NCI-H345 (cell line): ENCODE data around the gene C12orf42.
"Not testable (repeated sequence)": the region's sequence is repeated elsewhere in the genome, so short reads cannot be mapped to it uniquely, and the experiment has no call there.

ENCODE experiments used
- DNase-seq: peaks from one replicate; lab custom pipeline; 2025; lab: John Stamatoyannopoulos, UW

C12orf42 gene

DNA sequence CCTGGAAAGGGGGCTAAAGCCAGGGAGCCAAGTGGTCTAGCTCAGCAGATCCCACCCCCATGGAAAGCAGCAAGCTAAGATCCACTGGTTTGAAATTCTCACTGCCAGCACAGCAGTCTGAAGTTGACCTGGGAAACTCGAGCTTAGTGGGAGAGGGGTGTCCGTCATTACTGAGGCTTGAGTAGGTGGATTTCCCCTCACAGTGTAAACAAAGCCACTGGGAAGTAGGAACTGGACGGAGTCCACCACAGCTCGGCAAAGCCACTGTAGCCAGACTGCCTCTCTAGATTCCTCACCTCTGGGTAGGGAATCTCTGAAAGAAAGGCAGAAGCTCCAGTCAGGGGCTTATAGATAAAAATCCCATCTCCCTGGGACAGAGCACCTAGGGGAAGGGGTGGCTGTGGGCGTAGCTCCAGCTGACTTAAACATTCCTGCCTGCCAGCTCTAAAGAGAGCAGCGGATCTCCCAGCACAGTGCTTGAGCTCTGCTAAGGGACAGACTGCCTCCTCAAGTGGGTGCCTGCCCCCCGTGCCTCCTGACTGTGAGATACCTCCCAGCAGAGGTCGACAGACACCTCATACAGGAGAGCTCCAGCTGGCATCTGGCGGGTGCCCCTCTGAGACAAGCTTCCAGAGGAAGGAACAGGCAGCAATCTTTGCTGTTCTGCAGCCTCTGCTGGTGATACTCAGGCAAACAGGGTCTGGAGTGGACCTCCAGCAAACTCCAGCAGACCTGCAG is 70.8 kb downstream of the C12orf42 start:
- DNase-seq, result not testable (repeated sequence)

DNA sequence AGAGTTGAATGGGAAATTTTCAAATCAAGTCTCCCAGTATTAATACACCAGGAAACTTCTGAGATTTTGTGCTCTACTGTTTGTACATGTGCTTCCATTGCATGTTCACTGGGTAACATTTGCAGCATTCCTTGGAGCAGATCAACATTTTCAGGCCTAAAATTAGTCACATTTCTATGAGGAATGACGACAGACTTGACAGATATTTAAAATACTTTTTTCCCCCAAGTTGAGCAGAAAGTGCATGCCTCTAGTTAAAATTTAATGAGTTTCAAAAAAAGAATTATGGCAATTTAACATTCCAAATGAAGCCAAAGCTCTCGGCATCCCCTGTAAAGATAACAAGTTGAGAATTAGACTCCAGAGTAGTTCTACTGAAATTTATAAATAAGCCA is 72.3 kb downstream of the C12orf42 start:
- no peak for DNase-seq

DNA sequence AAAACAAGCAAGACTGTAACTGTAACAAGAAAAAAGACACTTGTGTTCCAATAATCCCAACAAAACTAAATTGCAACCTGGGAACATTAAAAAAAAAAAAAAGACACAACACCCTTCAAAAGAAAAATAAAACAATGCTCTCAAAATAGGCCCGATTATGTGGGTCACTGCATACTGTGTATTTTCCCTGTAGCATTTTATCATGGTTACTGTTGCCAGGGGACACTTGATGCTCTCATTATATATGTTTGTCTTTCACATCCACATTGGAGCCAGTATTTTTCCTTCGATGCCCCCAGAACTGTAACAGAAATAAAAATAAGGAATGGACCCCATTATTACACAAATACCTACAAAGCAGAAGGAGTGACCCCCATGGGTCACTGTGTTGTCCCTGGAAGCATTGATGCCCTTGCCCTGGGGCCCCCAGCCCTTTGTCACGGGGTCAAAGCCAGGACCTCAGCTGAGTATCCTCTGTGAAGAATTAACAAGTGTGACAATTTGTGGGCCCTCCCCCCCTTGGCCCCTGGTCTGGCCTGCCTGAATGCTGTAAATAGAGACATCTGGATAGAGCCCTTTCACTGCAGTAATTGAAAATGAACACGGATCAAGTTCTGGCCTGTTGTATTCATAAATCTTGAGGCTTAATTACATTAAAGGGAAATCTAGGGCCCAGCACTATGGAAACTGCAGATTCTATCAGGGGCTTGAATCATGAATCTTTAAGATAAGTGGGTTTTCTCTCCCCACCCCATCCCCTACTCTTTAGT is 72.8 kb downstream of the C12orf42 start:
- peak; percentile 10 for DNase-seq

DNA sequence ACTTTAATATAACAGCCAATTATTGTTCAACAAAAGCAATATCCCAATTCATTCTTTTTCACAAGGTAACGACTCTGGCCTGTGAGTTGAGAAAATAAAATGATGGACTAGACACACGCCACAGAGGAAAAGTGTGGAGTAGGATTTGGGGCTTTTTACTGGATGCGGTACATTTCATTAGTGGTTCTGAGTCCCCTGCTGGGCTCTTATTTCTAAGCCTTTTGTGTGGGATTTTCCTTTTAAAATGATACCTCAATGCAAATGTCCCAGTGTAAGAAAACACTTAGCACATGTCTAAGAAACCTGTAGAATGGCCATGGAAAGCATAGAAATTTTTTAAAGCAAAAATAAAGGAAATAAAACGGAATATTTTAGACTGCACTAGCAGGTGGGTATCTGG is 73.4 kb downstream of the C12orf42 start:
- no peak for DNase-seq

DNA sequence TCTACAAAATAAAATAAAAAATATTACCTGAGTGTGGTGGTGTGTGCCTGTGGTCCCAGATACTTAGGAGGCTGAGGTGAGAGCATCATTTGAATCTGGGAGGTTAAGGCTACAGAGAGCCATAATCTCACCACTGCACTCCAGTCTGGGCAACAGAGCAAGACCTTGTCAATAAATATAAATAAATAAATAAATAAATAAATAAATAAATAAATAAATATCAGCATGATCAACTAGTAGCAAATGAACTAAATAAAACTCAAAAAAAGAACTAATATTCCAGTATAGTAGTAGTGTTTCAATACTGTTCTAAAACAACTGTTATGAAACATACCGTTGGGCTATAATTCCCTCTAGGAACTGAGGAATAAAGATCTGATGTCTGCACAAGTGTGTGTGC is 74.4 kb downstream of the C12orf42 start:
- DNase-seq, result no peak

- DNase-seq, result no peak
Observed at GRCh38 chr12:103415681-103416080, 80.1 kb downstream of the C12orf42 start.

DNA sequence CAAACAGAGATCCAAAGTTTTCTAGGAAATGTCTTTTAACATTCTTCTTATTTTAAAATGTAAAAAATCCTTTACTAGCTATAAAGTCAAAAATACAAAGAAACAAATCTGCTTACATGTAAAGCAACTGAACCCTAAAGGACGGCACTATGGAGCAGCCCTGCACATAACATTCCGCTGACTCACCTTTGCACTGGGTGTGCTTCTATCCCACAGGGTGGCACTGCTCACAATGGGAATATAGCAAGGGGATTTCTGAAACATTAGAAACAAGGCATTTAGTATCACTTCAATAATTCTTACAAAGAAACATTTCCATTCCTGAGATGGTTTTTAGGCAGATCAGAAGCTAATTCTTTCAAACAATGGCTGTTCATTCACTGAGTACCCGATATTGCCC is 94.3 kb downstream of the C12orf42 start:
- DNase-seq, result peak; percentile 9

DNA sequence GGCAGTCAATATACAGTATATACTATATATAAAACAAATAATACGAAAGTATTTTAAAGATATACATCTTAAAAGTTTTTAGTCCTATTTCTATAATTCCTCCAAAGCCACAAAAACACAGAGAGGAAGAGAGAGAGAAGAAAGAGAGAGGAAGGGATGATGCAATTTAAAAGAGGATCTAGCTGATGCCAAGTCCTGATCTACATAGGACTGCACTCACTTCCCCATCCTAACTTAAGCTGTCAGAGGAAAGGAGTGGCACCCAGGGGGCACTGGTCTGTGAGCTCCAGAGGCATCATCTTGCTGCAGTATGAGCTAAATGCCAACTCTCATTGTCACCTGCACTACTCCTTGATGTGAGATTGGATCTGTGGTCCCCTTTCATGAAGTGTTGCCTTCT is 95.8 kb downstream of the C12orf42 start:
- DNase-seq, result no peak

GRCh38 chr12:103397536-103397935 is 98.2 kb downstream of the C12orf42 start:
- no peak for DNase-seq

- no peak for DNase-seq
Observed at GRCh38 chr12:103392722-103393121, 103.0 kb downstream of the C12orf42 start.

DNA sequence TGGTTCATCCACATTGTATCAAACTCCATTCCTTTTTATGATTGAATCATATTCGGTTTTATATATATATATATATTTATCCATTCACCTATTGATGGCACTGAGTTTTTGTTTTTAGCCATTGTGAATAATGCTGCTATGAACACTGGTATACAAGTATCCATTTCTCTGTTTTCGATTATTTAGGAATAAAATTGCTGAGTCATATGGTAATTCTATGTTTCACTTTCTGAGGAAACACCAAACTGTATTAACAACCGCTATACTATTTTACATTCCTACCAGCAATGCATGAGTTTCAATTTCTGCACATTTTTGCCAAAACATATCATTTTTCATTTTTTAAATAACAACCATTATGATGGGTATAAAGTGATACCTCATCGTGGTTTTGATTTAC is 104.7 kb downstream of the C12orf42 start:
- DNase-seq, result no peak

DNA sequence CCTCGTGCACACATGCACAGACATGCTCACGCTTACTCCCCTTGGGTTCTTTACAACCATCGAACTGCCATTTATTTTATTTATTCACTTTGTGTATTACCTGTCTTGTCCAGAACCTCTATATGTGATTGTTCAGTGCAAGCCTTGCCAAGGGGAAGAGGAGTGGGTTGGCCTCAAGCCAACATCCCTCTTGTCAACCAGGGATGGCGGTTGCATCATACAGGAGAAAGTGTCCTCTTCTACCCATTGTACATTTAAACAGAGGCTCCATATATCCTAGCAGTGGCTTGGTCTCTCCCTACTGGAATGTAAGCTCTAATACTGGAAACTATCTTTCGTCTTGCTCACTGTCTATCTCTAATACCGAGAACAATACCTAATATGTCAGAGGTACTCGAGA is 108.4 kb downstream of the C12orf42 start:
- DNase-seq, result peak; percentile 95

DNA sequence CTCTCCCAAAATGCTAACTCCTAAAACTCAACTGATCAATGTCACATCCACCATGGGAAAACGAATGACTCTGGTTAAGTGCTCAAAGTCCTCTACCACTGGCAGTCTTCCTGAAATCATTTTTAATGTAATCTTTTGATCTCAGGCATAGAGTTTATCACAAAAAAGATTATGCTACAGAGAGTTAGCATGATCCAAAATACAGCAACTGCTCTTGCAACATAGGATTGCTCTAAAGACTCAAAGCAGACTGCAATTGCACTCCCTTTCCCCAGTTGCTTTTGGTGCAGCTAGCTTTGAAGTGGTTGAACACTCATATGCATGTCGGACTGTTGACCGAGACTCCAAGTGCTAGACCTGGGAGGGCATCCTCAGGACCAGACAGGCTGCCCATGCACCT is 109.3 kb downstream of the C12orf42 start:
- DNase-seq, result peak; percentile 54

DNA sequence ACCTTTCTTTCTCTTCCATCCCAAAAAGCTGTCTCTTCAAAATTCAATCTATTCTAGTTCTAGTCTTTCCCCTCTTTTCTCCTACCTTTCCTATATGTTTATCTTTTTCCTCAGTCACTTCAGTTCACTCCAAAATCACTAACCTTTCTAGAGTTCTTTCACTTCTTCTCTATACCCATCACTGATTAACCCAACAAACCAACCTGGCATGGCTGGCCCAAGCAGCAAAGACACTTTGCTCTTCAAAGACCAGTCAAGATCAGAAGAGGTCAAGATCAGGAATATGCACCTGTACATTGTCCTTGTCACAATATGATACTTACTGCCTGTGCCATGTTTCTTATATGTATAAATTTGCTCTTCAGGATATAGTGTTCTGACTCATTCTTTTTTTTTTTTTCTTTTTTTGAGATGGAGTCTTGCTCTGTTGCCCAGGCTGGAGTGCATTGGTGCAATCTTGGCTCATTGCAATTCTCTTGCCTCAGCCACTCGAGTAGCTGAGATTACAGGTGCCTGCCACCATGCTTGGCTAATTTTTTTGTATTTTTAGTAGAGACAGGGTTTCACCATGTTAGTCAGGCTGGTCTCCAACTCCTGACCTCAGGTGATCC is 112.9 kb downstream of the C12orf42 start:
- DNase-seq, result no peak

DNA sequence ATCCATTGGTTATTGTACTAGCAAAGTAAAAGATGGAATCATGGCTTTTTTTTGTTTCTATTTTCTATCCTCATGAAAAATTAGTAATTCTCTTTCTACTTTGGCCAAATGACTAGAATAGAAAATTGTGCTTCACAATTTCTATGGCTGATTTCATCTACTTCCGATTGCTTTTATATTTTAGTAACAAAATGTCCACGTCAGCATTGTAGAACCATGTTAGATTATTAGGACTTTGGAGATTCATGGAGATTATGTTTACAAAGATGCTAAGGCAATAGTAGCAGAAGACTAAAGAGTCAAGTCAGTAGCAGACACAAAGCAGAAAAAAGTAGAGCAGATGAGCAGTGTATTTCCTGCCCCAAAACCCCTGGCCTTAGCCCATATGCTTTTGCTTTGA is 113.6 kb downstream of the C12orf42 start:
- no peak for DNase-seq

- no peak for DNase-seq
Observed at GRCh38 chr12:103379670-103380069, 116.1 kb downstream of the C12orf42 start.

GRCh38 chr12:103373088-103373523 is 122.7 kb downstream of the C12orf42 start:
- peak; percentile 96 for DNase-seq

GRCh38 chr12:103369929-103370328 is 125.8 kb downstream of the C12orf42 start:
- DNase-seq, result no peak

- no peak for DNase-seq
Observed at GRCh38 chr12:103368167-103368566, 127.6 kb downstream of the C12orf42 start.

DNA sequence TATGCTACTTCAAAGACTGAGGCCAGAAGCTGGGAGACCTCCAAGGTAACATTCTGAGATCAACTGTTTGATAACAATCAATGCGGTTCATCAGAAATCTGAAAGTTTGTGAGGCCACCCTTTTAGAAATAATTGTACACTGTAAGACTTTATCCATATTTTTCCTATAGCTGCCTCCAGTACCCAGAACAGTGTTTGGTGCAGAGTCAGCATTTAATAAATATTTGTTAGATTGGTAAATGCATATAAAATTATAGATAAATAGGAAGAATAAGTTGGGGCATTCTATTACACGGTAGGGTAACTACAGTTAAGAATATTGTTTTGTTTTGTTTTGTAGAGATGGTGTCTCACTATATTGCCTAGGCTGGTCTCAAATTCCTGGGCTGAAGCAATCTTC is 141.4 kb downstream of the C12orf42 start:
- no peak for DNase-seq

DNA sequence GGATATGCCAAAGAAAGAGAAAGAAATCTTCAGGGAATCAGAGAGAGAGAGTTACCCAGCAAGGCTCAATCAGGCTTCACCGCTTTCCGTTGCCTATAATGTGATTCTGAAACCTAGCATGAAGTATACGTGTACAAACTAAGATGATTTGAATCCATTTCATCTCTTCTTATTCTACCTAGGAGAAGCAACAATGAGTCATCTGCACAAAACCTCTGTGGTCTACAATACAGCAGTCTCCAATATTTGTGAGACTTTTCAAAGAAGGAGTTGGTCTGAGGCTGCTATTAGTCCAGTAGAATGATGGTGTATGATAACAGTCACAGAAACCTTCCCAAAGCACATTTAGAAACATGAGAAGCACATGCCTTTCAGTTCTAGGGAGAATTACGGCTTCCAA is 141.9 kb downstream of the C12orf42 start:
- no peak for DNase-seq

DNA sequence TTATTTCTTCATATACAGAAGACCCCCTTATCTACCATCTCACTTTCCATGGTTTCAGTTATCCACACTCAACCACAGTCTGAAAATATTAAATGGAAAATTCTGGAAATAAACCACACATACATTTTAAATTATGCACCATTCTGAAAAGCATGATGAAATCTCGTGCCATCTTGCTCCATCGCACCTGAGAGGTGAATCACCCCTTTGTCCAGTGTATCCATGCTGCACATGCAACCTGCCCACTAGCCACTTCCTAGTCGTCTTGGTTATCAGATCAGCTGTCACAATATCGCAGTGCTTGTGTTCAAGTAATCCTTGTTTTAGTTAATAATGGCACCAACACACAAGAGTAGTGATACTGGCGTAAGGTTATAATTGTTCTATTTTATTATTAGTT is 145.7 kb downstream of the C12orf42 start:
- no peak for DNase-seq

DNA sequence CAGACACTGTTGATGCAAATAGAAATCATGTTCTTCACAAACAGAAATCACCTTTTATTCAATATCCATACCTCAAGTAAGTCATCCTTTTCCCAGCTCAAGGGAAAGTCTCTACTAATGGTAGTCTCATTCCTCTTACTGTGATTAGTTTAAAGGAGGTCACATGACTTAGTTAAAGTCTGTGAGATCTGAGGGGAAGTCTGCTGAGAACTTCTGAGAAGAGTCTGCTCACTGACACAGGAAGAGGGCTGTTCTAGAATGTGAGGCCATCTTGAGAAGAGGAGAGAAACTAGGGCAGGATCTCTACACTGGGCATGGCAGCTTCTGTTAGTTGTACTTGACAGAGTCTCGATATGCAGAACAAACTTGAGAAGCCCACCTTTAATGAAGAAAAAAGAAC is 146.8 kb downstream of the C12orf42 start:
- DNase-seq, result no peak
